ENCODE data around the gene VPS26B. TPM values are rescaled to one million over a fixed set of nuclear protein-coding genes. Genes with fewer than 3 reads are reported as not detected.
"Not testable (repeated sequence)": the region's sequence is repeated elsewhere in the genome, so short reads cannot be mapped to it uniquely, and the experiment has no call there.

VPS26B gene
- total and polyA plus RNA-seq, 4 donors: 17.1 to 37.6 (median 27.4) TPM

DNA sequence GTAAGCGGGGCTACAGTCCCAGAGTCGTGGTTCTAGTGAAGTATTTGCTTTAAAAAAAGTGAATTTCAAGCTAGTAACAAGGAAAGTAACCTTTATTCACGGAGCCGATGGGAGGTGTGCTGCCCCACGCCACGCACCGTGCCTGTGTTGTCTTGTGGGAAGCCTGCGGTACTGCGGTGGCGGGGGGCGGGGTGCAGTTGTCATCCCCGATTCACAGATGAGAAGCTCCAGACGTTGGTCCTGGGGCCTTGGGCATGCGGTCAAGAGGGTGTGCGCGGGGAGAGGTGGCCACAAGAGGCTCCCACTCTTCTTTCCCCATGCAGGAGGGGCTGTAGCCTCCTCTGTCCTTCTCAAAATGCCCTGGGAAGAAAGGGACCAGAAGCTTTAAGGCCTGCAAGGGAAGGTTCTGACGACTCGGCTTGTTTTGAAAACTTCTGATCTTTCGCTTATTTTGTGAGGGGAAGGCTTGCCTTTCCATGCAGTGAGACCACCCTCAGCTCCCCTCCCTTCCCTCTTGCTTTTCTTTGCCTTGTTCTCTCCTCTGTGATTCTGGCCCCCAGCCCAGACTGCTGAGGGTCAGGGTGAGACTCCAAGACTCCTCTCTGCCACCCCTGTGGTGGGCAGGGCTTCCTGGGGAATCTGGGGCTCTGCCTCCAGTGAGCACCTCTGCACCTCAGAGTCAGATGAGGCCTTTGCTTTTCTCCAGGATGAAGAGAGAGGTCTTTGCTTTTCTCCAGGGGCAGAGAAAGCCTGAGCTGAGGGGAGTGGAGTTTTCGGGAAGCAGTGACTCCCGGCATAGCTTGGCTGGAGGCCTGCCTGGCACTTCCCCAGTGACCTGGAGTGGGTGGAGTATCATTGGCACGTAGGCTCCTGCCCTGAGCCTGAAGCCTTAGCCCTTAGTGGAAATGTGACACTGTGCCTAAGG, 57.9 kb downstream of the VPS26B start:
- peaks cover 0 to 31% (median 22%) of the 10 kb centered on the region in 3 donors for H3K27me3 ChIP-seq (ENCODE audit: control insufficient read depth in 3 of 3, insufficient read depth in 3 of 3, low read length in 2 of 3)
- no peak for DNase-seq
- no peaks in the 10 kb centered on the region for H3K36me3 ChIP-seq (ENCODE audit: control insufficient read depth in 4 of 4, insufficient read depth in 4 of 4, low read length in 4 of 4)
- ATAC-seq (ENCODE audit: insufficient read depth, low FRiP score): peak; percentile 47
- H3K9me3 ChIP-seq (ENCODE audit: control insufficient read depth in 4 of 4, insufficient read depth in 3 of 4, low read length in 3 of 4): peaks cover 0 to 6% (median 4%) of the 10 kb centered on the region in 4 donors
- H3K27ac ChIP-seq (ENCODE audit: low read depth in 1 of 2, low read length in 1 of 2): no peak overlapping the region
- TF ChIP-seq, protein P1, sequence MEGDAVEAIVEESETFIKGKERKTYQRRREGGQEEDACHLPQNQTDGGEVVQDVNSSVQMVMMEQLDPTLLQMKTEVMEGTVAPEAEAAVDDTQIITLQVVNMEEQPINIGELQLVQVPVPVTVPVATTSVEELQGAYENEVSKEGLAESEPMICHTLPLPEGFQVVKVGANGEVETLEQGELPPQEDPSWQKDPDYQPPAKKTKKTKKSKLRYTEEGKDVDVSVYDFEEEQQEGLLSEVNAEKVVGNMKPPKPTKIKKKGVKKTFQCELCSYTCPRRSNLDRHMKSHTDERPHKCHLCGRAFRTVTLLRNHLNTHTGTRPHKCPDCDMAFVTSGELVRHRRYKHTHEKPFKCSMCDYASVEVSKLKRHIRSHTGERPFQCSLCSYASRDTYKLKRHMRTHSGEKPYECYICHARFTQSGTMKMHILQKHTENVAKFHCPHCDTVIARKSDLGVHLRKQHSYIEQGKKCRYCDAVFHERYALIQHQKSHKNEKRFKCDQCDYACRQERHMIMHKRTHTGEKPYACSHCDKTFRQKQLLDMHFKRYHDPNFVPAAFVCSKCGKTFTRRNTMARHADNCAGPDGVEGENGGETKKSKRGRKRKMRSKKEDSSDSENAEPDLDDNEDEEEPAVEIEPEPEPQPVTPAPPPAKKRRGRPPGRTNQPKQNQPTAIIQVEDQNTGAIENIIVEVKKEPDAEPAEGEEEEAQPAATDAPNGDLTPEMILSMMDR (IDR thresholded peaks at IDR 0.05; ENCODE audit: control extremely low read depth, extremely low read depth): no peak
- 85 to 86% methylated on average over 22 of the region's 22 CpGs for WGBS, 2 donors
- H3K9ac ChIP-seq (ENCODE audit: insufficient read depth in 1 of 2, low read length in 2 of 2): no peak overlapping the region
- H3K4me3 ChIP-seq: no peak overlapping the region
- peaks cover 0 to 2% (median 0%) of the 10 kb centered on the region in 5 donors for H3K4me1 ChIP-seq (ENCODE audit: control insufficient read depth in 5 of 5, insufficient read depth in 5 of 5, low read length in 5 of 5)

DNA sequence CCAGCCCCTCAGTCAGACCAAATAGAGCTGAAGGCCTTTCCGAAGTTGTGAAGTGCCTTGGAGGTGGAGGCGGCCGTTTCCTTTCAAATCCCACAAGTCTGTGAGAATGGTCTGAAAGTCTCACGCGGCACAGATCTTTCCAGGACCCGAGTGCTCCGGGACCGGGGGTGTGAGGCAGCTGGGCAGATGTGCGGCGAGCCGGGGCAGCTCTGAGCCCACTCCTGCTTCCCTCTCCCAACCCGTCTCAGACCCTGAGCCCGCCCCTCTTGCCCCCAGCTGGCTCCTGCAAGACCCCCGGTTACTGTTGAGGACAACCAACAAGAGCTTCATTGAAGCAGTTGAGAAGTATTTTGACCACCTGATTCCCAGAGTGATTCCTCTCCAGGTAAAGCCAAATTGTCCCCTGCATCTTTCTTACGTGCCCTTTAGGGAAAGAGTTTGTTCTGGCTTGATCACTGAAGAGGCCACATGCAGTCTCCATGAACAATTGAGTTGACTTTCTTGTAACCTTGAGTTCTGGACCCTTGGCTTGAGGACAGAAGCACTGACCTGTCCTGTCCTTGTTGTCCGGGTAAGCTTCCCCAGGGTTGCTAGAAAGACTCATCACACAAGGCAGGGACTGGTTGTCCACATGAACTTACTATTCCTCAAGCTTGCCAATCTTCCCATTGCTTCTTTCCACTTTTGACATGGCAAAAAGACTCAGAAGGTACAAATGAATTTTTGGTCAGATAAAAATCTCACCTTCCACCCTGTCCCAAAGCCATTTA, 59.2 kb downstream of the VPS26B start:
- peaks cover 0 to 1% (median under 1%) of the 10 kb centered on the region in 4 donors for H3K9me3 ChIP-seq (ENCODE audit: control insufficient read depth in 4 of 4, insufficient read depth in 3 of 4, low read length in 3 of 4)
- H3K4me3 ChIP-seq: no peak overlapping the region
- DNase-seq (no peak), ATAC-seq (ENCODE audit: insufficient read depth, low FRiP score) (no peak)
- TF ChIP-seq, protein P1 (IDR thresholded peaks at IDR 0.05; ENCODE audit: control extremely low read depth, extremely low read depth): no peak
- peaks cover 0 to 19% (median 11%) of the 10 kb centered on the region in 3 donors for H3K27me3 ChIP-seq (ENCODE audit: control insufficient read depth in 3 of 3, insufficient read depth in 3 of 3, low read length in 2 of 3)
- H3K4me1 ChIP-seq (ENCODE audit: control insufficient read depth in 5 of 5, insufficient read depth in 5 of 5, low read length in 5 of 5): peaks cover 0 to 2% (median 0%) of the 10 kb centered on the region in 5 donors
- H3K9ac ChIP-seq (ENCODE audit: insufficient read depth in 1 of 2, low read length in 2 of 2): no peak overlapping the region
- 90% methylated on average over 16 of the region's 16 CpGs for WGBS, 2 donors
- H3K36me3 ChIP-seq (ENCODE audit: control insufficient read depth in 4 of 4, insufficient read depth in 4 of 4, low read length in 4 of 4): no peaks in the 10 kb centered on the region
- H3K27ac ChIP-seq (ENCODE audit: low read depth in 1 of 2, low read length in 1 of 2): no peak overlapping the region

DNA sequence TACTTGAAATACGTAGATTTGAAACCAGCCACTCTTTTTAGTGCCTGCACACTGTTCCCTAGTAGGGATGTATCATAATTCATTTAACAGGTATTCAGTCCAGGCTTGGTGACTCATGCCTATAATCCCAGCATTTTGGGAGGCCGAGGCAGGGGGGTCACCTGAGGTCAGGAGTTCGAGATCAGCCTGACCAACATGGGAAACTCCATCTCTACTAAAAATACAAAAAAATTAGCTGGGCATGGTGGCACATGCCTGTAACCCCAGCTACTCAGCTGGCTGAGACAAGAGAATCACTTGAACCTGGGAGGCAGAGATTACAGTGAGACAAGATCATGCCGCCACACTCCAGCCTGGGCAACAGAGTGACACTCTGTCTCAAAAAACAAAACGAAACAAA, 59.9 kb downstream of the VPS26B start:
- not testable (repeated sequence) for H3K9ac ChIP-seq (ENCODE audit: insufficient read depth in 1 of 2, low read length in 2 of 2); H3K27ac ChIP-seq (ENCODE audit: low read depth in 1 of 2, low read length in 1 of 2); DNase-seq; H3K9me3 ChIP-seq (ENCODE audit: control insufficient read depth in 4 of 4, insufficient read depth in 3 of 4, low read length in 3 of 4); H3K4me3 ChIP-seq; H3K36me3 ChIP-seq (ENCODE audit: control insufficient read depth in 4 of 4, insufficient read depth in 4 of 4, low read length in 4 of 4); ATAC-seq (ENCODE audit: insufficient read depth, low FRiP score); H3K4me1 ChIP-seq (ENCODE audit: control insufficient read depth in 5 of 5, insufficient read depth in 5 of 5, low read length in 5 of 5)
- peaks cover 0 to 12% (median 7%) of the 10 kb centered on the region in 3 donors for H3K27me3 ChIP-seq (ENCODE audit: control insufficient read depth in 3 of 3, insufficient read depth in 3 of 3, low read length in 2 of 3)
- WGBS, 2 donors: 88 to 92% methylated on average over 5 of the region's 5 CpGs

DNA sequence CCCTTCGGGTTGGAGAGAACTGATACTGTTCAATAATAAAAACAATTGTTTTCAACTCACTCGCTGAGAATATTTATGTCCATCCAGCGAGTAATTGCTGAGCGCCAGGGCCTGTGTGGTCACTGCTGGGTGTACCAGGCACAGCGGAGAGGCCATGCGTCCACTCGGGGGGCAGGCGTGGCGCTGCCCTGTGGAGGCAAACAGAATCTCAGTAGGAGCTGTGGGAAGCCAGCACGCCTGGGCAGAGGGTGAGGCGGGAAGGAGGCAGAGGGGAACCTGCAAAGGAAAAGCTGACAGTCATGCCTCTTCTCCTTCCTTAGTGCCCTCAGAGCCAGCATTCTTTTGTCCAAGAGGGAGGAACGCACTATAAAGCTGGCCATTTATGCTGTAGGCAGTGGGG, 63.1 kb downstream of the VPS26B start:
- peaks cover 0 to under 1% (median 0%) of the 10 kb centered on the region in 5 donors for H3K4me1 ChIP-seq (ENCODE audit: control insufficient read depth in 5 of 5, insufficient read depth in 5 of 5, low read length in 5 of 5)
- ATAC-seq (ENCODE audit: insufficient read depth, low FRiP score): no peak
- no peak overlapping the region for H3K27ac ChIP-seq (ENCODE audit: low read depth in 1 of 2, low read length in 1 of 2)
- no peak for DNase-seq
- WGBS, 2 donors: 90 to 94% methylated on average over 12 of the region's 12 CpGs
- H3K27me3 ChIP-seq (ENCODE audit: control insufficient read depth in 3 of 3, insufficient read depth in 3 of 3, low read length in 2 of 3): no peaks in the 10 kb centered on the region
- H3K9ac ChIP-seq (ENCODE audit: insufficient read depth in 1 of 2, low read length in 2 of 2): no peak overlapping the region
- TF ChIP-seq, protein P1 (IDR thresholded peaks at IDR 0.05; ENCODE audit: control extremely low read depth, extremely low read depth): no peak
- no peaks in the 10 kb centered on the region for H3K36me3 ChIP-seq (ENCODE audit: control insufficient read depth in 4 of 4, insufficient read depth in 4 of 4, low read length in 4 of 4)
- H3K9me3 ChIP-seq (ENCODE audit: control insufficient read depth in 4 of 4, insufficient read depth in 3 of 4, low read length in 3 of 4): no peaks in the 10 kb centered on the region
- no peak overlapping the region for H3K4me3 ChIP-seq
